IMR-90 (cell line): ENCODE data around the gene CDC5L. TPM values are rescaled to one million over a fixed set of nuclear protein-coding genes. Genes with fewer than 3 reads are reported as not detected.

Experiments used
- ATAC-seq: fragments of 200-7000 bp; cut with Tn5 transposase; 2 replicates; pipeline ENCODE4 v1.9.1; 2020; ENCODE audit warnings: low read depth, mild to moderate bottlenecking, moderate library complexity
- BruUV-seq: library from RNA; stranded (reverse); fragments of 400-500 nt; replicated peaks from 2 replicates; lab custom pipeline; 2021; lab: Mats Ljungman, UMichigan
- CTCF ChIA-PET: fragments of 300-600 bp; formaldehyde crosslinking; extraction: SDS; loops from one replicate; lab custom pipeline; 2021; ENCODE audit warnings: antibody characterized with exemption; lab: Yijun Ruan, JAX
- POLR2A ChIA-PET: fragments of 300-600 bp; sonication (Branson Sonifier 250); formaldehyde crosslinking; loops from one replicate; lab custom pipeline; 2022; ENCODE audit warnings: antibody characterized with exemption; ENCODE audit not compliant: unreplicated experiment; lab: Charles Lee
- DNase-seq: peaks from one replicate; pipeline ENCODE4 v3.0.0; 2013
- H2AFZ ChIP-seq: replicated peaks from 2 replicates; pipeline ENCODE3; 2013; ENCODE audit warnings: low read length, mild to moderate bottlenecking; ENCODE audit not compliant: poor library complexity
- H2AK5ac ChIP-seq: 2 replicates; pipeline ENCODE4 v1.6.1; 2013; ENCODE audit warnings: low read depth, low read length, inconsistent platforms
- H2AK9ac ChIP-seq: replicated peaks from 2 replicates; pipeline ENCODE3; 2013; ENCODE audit warnings: mild to moderate bottlenecking, low read depth, low read length, moderate library complexity; ENCODE audit not compliant: poor library complexity
- H2BK120ac ChIP-seq: 2 replicates; pipeline ENCODE4 v1.6.1; 2013; ENCODE audit warnings: low read depth, low read length, inconsistent platforms
- H2BK15ac ChIP-seq: 3 replicates; pipeline ENCODE4 v1.6.1; 2013; ENCODE audit warnings: low read depth, low read length, inconsistent platforms
- H2BK20ac ChIP-seq: 2 replicates; pipeline ENCODE4 v1.6.1; 2013; ENCODE audit warnings: low read depth, mild to moderate bottlenecking, inconsistent platforms, low read length, moderate library complexity
- H2BK5ac ChIP-seq: 2 replicates; pipeline ENCODE4 v1.6.1; 2013; ENCODE audit warnings: mild to moderate bottlenecking, low read depth, low read length, inconsistent platforms; ENCODE audit not compliant: poor library complexity, severe bottlenecking
- H3K14ac ChIP-seq: replicated peaks from 2 replicates; pipeline ENCODE4 v1.6.1; 2013; ENCODE audit warnings: low read depth, low read length, inconsistent platforms
- H3K18ac ChIP-seq: 2 replicates; pipeline ENCODE4 v1.6.1; 2013; ENCODE audit warnings: low read depth, low read length, control low read depth
- H3K23ac ChIP-seq: 2 replicates; pipeline ENCODE4 v1.6.1; 2013; ENCODE audit warnings: low read depth, low read length, inconsistent platforms
- H3K27ac ChIP-seq: 2 replicates; pipeline ENCODE4 v1.5.1; 2013; ENCODE audit warnings: mild to moderate bottlenecking, control low read depth, low read length; ENCODE audit not compliant: insufficient read depth
- H3K27me3 ChIP-seq: 2 replicates; pipeline ENCODE4 v1.6.1; 2013; ENCODE audit warnings: low read length; ENCODE audit not compliant: control insufficient read depth, insufficient read depth
- H3K36me3 ChIP-seq: 2 replicates; pipeline ENCODE4 v1.6.1; 2013; ENCODE audit warnings: low read length, mixed read lengths; ENCODE audit not compliant: control insufficient read depth, insufficient read depth
- H3K4ac ChIP-seq: 2 replicates; pipeline ENCODE4 v1.6.1; 2013; ENCODE audit warnings: low read depth, low read length, inconsistent platforms
- H3K4me1 ChIP-seq: 2 replicates; pipeline ENCODE4 v1.6.1; 2013; ENCODE audit warnings: low read length, mixed read lengths; ENCODE audit not compliant: control insufficient read depth, insufficient read depth
- H3K4me2 ChIP-seq: 2 replicates; pipeline ENCODE4 v1.6.1; 2013; ENCODE audit warnings: low read depth, mild to moderate bottlenecking, control low read depth, low read length, moderate library complexity
- H3K4me3 ChIP-seq: 2 replicates; pipeline ENCODE4 v1.5.1; 2013; ENCODE audit warnings: low read depth, mild to moderate bottlenecking, control low read depth, low read length, moderate library complexity; ENCODE audit not compliant: insufficient read depth
- H3K56ac ChIP-seq: 2 replicates; pipeline ENCODE4 v1.6.1; 2013; ENCODE audit warnings: low read length, inconsistent platforms; ENCODE audit not compliant: insufficient read depth; ENCODE audit errors: extremely low read depth
- H3K79me1 ChIP-seq, 2 experiments: 2 replicates each; pipeline ENCODE4 v1.6.1; 2013; ENCODE audit warnings: low read length in 2 of 2, inconsistent platforms in 1 of 2, low read depth in 1 of 2
- H3K9ac ChIP-seq: 2 replicates; pipeline ENCODE4 v1.6.1; 2013; ENCODE audit warnings: low read depth, low read length, control low read depth
- H3K9me1 ChIP-seq: 2 replicates; pipeline ENCODE4 v1.6.1; 2013; ENCODE audit warnings: low read length, inconsistent platforms; ENCODE audit not compliant: insufficient read depth
- H3K9me3 ChIP-seq: 2 replicates; pipeline ENCODE4 v1.6.1; 2013; ENCODE audit warnings: low read length; ENCODE audit not compliant: control insufficient read depth, insufficient read depth
- H4K20me1 ChIP-seq: 2 replicates; pipeline ENCODE4 v1.6.1; 2013; ENCODE audit warnings: low read length, inconsistent platforms; ENCODE audit not compliant: insufficient read depth
- H4K5ac ChIP-seq: 2 replicates; pipeline ENCODE4 v1.6.1; 2013; ENCODE audit warnings: mild to moderate bottlenecking, low read depth, low read length, control low read depth
- H4K8ac ChIP-seq, 2 experiments: 2 replicates each; pipeline ENCODE4 v1.6.1; 2013; ENCODE audit warnings: low read depth in 2 of 2, low read length in 2 of 2, control low read depth in 1 of 2, inconsistent platforms in 1 of 2
- H4K91ac ChIP-seq: 2 replicates; pipeline ENCODE4 v1.6.1; 2013; ENCODE audit warnings: low read depth, low read length, inconsistent platforms; ENCODE audit not compliant: insufficient read depth
- MXI1 ChIP-seq: IDR thresholded peaks from 2 replicates; pipeline ENCODE4 v1.6.1; 2012; ENCODE audit warnings: low read depth, mild to moderate bottlenecking, low read length, moderate library complexity, borderline replicate concordance
- whole genome bisulfite sequencing, 2 experiments: methylation state at CpG; one replicate each; pipeline versions ENCODE4 v1.1.5 to v1.1.7; 2013; ENCODE audit warnings: missing lambda C conversion rate in 2 of 2; ENCODE audit not compliant: insufficient read length in 1 of 2; ENCODE audit errors: extremely low coverage in 2 of 2; 5-methylcytosine and 5-hydroxymethylcytosine counted together
- dilution Hi-C: fragments of 300-500 bp; cut with HindIII; formaldehyde crosslinking; loops from one replicate; pipeline ENCODE4 v1.14.3; 2018; ENCODE audit warnings: low sequenced_read_pairs; ENCODE audit not compliant: unreplicated experiment
- in situ Hi-C: fragments of 300-500 bp; cut with MboI; formaldehyde crosslinking; loops from 3 replicates; pipeline ENCODE4 v1.14.3; 2019; ENCODE audit warnings: low sequenced_read_pairs, inconsistent platforms, mixed read lengths
- intact Hi-C: fragments of 100-400 bp; cut with micrococcal nuclease; formaldehyde crosslinking; loops from 2 replicates; pipeline ENCODE4 v1.10.0; 2022
- polyA plus RNA-seq, 3 experiments: library from polyadenylated mRNA; depleted of rRNA; stranded (reverse); fragments of >200 nt; gene quantifications; 2 replicates each; pipeline ENCODE4 v1.2.3, GENCODE V29; 2012; ENCODE audit warnings: low replicate concordance in 1 of 3
- total RNA-seq: library from RNA; depleted of rRNA; stranded (reverse); fragments of >200 nt; gene quantifications from 2 replicates; pipeline ENCODE4 v1.2.3, GENCODE V29; 2012
- TF ChIP-seq, protein P1 (sequence below): fragments of 150-350 bp; IDR thresholded peaks from 2 replicates; pipeline ENCODE4 v1.6.1; 2017; ENCODE audit warnings: mild to moderate bottlenecking, antibody characterized with exemption, low read length, low read depth

CDC5L gene
- total and polyA plus RNA-seq, 2 of the 4 experiments (the other 2 are of a cell fraction) = 9.9 to 17.7 TPM

DNA sequence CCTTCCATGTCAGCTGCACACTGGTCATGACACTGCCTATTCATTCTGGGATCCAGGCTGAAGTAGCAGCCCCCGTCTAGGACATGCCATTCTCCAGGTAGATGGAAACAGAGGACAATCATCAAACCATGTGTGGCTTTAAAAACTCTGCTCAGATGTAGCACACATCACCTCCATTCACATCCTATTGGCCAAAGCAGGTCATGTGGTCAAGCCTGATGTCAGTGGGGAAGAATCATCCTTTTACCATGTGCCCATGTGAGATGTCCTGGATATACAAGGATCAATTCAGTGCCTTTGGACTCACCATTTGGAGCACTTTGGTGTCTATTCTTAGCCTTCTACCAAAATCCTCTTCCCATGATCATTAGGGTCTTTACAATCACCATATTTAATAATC is 99.5 kb downstream of the CDC5L start:
- Histone ChIP-seq H3K56ac (no peak overlapping the region), H3K18ac (no peak overlapping the region), H4K20me1 (no peaks in the 10 kb centered on the region), H4K8ac (no peak overlapping the region), H3K79me1 (no peaks in the 10 kb centered on the region), H3K27me3 (peaks cover 20% of the 10 kb centered on the region), H2AFZ (no peak overlapping the region), H3K4me1 (peaks cover 10% of the 10 kb centered on the region), H3K9me1 (peaks cover 11% of the 10 kb centered on the region), H3K9ac (no peak overlapping the region), H2BK20ac (no peak overlapping the region), H3K36me3 (no peaks in the 10 kb centered on the region), H3K4me2 (no peak overlapping the region), H3K14ac (no peak overlapping the region), H3K23ac (no peak overlapping the region), H2AK5ac (no peak overlapping the region), H2AK9ac (no peak overlapping the region), H3K27ac (no peak overlapping the region), H2BK5ac (no peak overlapping the region), H4K91ac (no peak overlapping the region), H2BK15ac (no peak overlapping the region), H3K4ac (no peak overlapping the region), H4K5ac (no peak overlapping the region), H2BK120ac (no peak overlapping the region), H3K9me3 (no peaks in the 10 kb centered on the region), H3K4me3 (no peak overlapping the region)
- TF ChIP-seq, protein P1, sequence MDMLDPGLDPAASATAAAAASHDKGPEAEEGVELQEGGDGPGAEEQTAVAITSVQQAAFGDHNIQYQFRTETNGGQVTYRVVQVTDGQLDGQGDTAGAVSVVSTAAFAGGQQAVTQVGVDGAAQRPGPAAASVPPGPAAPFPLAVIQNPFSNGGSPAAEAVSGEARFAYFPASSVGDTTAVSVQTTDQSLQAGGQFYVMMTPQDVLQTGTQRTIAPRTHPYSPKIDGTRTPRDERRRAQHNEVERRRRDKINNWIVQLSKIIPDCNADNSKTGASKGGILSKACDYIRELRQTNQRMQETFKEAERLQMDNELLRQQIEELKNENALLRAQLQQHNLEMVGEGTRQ = peak; percentile 45
- TF ChIP-seq MXI1 = no peak
- DNase-seq (no peak), ATAC-seq (no peak)
- no TSS peak for BruUV-seq
- WGBS, 2 experiments = no CpG with 5 or more reads among the region's 1 CpG
- dilution Hi-C loops (no loop called here), in situ Hi-C loops (loop anchor here (10.0 to 25.0 kb wide), 2 partner anchors 938 to 1225 kb away; no protein-coding TSS in a partner anchor), intact Hi-C loops (no loop called here)
- POLR2A ChIA-PET = no interaction called here
- CTCF ChIA-PET = interaction anchor here (1.5 kb wide), 1 partner anchor 12 kb away, joined by 3 read pairs; no protein-coding TSS in a partner anchor
